Sigmoid colon (tissue), 4 donors: ENCODE data around the gene CX3CL1.

ENCODE experiments used
- POLR2A ChIP-seq, 2 donors: fragments of 450-650 bp; IDR thresholded peaks; one replicate each; pipeline ENCODE4 v1.6.1; 2016; ENCODE audit warnings: antibody characterized with exemption in 2 of 2, mild to moderate bottlenecking in 2 of 2, moderate library complexity in 2 of 2
- POLR2AphosphoS5 ChIP-seq, 4 donors: sonication (generic); formaldehyde crosslinking; IDR thresholded peaks; one replicate each; pipeline ENCODE4 v1.6.1; 2017; ENCODE audit warnings: antibody characterized with exemption in 4 of 4
- TF ChIP-seq, protein P1 (sequence below), 4 experiments: fragments of 450-650 bp in 3 of 4; fragments of 200-600 bp in 1 of 4; IDR thresholded peaks; one replicate each; pipeline ENCODE4 v1.5.1; 2016 to 2019; ENCODE audit warnings: antibody characterized with exemption in 4 of 4, mild to moderate bottlenecking in 3 of 4, moderate library complexity in 2 of 4

DNA sequence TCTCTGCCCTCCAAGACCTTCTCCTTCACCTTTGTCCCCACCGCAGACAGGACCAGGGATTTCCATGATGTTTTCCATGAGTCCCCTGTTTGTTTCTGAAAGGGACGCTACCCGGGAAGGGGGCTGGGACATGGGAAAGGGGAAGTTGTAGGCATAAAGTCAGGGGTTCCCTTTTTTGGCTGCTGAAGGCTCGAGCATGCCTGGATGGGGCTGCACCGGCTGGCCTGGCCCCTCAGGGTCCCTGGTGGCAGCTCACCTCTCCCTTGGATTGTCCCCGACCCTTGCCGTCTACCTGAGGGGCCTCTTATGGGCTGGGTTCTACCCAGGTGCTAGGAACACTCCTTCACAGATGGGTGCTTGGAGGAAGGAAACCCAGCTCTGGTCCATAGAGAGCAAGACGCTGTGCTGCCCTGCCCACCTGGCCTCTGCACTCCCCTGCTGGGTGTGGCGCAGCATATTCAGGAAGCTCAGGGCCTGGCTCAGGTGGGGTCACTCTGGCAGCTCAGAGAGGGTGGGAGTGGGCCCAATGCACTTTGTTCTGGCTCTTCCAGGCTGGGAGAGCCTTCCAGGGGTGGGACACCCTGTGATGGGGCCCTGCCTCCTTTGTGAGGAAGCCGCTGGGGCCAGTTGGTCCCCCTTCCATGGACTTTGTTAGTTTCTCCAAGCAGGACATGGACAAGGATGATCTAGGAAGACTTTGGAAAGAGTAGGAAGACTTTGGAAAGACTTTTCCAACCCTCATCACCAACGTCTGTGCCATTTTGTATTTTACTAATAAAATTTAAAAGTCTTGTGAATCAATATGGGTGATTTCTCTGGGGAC, 12.2 kb downstream of the CX3CL1 start:
- TF ChIP-seq, protein P1, sequence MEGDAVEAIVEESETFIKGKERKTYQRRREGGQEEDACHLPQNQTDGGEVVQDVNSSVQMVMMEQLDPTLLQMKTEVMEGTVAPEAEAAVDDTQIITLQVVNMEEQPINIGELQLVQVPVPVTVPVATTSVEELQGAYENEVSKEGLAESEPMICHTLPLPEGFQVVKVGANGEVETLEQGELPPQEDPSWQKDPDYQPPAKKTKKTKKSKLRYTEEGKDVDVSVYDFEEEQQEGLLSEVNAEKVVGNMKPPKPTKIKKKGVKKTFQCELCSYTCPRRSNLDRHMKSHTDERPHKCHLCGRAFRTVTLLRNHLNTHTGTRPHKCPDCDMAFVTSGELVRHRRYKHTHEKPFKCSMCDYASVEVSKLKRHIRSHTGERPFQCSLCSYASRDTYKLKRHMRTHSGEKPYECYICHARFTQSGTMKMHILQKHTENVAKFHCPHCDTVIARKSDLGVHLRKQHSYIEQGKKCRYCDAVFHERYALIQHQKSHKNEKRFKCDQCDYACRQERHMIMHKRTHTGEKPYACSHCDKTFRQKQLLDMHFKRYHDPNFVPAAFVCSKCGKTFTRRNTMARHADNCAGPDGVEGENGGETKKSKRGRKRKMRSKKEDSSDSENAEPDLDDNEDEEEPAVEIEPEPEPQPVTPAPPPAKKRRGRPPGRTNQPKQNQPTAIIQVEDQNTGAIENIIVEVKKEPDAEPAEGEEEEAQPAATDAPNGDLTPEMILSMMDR (IDR thresholded peaks at IDR 0.05) = no peak
- TF ChIP-seq POLR2AphosphoS5 (IDR thresholded peaks at IDR 0.05) (no peak), POLR2A (IDR thresholded peaks at IDR 0.05) (no peak)
